Stimulated activated CD4-positive, alpha-beta T cell treated with anti-CD3 and anti-CD28 coated beads, Interleukin-15, amount 100 ng/mL, for 24 hours (primary cell): ENCODE data around the gene AGBL4.

Experiments used
- DNase-seq: peaks from one replicate; pipeline ENCODE4 v3.0.0-alpha.2; 2020

AGBL4 gene

DNA sequence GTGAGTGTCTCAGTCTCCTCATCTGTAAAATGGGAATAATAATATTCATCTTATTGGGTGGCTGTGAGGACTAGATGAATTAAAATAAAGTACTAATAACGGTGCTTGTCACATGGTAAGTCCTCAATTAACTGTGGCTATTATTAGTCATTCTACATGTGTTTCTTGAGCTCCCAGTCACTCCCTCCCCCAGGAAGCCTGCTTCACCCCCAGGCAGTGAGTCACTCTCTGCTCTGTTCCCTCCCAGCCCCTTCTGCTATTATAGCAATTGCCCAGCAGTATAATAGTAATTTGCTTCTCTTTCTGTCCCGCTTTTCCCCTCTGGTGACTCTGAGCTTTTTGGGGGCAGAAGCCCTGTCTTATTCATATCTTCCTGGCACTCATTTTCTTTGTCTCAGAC lies 1349.1 kb downstream of the AGBL4 start:
- DNase-seq = no peak

- DNase-seq = no peak
Observed at GRCh38 chr1:48673332-48674105, 1350.2 kb downstream of the AGBL4 start.

DNA sequence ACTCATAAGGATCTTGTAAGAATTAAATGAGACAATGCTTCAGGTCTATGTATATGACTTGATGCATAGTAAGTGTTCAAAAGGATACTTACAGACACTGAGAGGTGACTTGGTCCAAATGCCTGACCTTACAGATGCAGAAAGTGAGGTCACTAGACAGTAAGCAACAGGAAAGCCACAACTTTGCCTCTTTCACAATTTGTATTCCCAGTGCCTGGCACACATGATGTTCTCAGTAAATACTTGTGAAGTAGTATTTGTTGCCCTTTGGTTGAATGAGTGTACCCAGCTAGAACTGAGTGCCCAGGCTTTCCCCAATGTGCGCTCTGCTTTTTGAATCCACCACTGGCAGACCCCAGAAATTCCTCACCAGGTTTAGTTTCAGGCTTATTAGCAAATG lies 1352.2 kb downstream of the AGBL4 start:
- DNase-seq = no peak

- DNase-seq = no peak
Observed at GRCh38 chr1:48670234-48671020, 1353.3 kb downstream of the AGBL4 start.

DNA sequence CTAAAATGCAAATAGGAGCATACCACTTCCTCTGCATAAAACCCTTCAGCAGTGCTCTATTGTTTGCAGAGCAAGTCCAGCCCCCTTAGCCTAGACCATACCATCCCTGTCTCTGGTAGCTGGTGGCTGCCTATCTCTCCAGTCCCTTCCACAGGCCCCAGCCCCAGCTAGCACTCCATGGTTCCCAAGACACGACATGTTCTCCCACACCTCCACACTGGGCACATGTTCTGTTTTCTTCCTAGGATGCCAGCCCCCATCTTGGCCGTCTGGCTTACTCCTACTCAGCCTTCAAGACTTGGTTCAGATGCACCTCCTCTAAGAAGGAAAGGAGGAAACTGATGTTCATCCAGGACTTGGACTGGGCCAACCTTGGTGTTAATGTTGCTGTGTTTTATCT lies 1355.4 kb downstream of the AGBL4 start:
- no peak for DNase-seq

DNA sequence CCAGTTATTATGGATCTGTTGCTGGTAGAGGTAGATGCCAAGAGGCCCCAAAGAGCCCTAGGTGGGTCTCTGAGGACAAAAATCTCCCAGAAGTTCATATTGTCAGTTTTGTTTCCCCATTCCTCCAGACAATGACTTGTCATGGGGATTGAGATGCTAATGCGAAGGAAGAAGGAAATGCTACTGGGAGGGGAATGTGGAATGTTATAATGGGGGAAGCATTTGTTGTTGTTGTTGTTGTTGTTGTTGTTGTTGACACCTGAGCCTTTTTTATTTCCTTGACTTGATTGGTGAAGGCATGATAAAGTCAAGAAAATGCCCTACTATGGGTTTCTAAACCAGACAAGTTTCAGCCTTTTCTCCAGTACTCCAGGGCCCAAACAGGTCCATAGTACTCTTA lies 1356.0 kb downstream of the AGBL4 start:
- no peak for DNase-seq

- no peak for DNase-seq
Observed at GRCh38 chr1:48665708-48666407, 1357.9 kb downstream of the AGBL4 start.

DNA sequence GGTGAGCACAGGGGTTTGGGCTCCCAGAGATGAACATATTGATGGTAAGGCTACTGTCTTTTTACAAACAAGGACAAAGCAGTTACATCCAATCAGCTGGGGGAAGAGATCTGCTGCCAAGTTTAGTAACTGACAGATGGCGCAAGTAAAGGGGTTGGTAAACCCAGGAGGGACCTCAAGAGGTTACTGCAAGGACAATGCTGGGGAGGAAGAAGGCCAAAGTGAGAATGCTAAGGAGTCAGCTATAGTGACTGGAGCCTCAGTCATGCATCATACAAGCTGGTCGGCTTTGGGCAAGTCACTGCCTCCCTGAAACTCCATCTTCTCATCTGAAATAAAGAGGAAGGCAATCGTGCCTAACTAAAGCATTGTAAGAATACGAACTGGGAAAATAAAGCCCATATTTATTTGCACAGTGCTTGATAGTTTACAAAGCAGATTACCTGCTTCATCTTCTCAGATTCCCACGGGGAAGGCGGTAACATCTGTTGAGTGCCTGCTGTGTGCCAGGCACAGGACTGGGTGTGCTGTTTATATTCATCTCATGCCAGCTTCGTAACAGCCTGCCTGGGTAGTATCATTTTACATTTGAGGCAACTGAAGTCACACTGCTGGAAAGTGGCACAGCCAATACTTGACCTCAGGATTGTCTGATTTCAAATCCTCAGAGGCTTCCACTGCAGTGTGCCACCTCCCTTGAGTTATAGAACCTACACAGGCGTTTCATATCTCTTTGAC lies 1361.9 kb downstream of the AGBL4 start:
- DNase-seq = no peak

GRCh38 chr1:48659801-48660200 lies 1364.0 kb downstream of the AGBL4 start:
- no peak for DNase-seq

DNA sequence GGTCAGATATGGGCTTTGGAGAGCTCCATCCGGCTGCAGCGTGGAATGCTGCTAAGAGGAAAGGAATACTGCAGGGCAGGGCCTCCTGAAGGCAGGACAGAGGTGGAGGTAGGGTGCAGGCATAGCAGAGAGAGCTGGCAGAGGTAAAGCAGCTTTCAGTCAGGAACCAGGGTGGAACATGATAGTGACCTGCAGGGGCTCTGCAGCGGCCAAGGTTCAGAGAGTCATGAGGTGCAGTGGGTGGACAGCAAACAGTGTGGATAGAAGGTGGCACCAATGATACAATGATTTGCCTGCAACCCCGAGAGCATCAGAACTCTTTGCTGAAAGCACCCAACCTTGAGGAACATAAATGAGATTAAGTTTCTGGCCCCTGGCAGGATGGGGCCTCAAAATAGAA lies 1366.3 kb downstream of the AGBL4 start:
- no peak for DNase-seq

DNA sequence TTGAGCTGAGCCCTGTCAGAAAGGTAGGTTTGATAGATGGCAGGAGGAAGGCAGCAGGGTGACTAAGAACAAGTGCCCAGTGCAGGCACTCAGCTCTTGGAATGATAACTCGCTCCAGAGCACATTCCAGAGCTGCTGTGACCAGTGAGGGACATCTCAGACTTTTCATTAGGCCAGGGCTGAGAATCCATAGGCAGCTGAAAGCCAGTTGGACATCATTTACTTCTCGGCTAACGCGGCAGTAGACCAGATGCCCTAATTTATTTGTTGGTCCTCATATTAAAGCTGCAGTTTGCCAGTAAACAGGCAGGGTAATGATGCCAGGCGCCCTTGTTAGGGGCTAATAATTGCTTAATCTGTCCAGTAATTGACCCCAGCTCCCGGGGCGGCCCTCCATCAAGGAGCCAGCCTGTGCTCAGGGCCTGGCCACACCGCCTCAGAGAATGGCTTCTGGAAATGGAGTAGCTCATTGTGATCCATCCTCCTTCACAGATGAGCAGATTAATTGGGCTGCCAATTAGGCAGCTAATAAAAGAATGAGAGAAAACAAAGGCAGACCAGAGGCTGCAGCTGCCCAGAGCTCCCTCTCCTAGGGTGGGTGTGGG lies 1369.0 kb downstream of the AGBL4 start:
- no peak for DNase-seq

GRCh38 chr1:48652334-48652733 lies 1371.4 kb downstream of the AGBL4 start:
- no peak for DNase-seq

DNA sequence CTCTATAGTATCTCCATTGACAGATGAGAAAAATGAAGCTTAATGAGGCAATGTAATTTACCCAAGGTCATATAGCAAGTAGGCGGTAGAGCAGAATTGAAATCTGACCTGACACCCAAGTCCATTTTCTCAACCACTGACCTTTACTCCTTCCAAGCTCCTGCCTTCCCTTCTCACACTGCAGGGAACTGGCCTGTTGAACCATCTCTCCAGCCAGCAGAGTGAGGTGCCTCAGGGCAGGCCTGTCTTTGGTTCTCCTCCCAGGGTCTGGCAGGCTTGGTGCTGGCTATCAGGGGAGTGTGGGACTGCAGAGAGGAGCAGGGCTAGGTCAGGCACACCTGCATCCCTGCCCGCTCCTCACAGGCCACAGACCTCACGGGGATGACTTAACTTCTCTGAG lies 1373.9 kb downstream of the AGBL4 start:
- no peak for DNase-seq

DNA sequence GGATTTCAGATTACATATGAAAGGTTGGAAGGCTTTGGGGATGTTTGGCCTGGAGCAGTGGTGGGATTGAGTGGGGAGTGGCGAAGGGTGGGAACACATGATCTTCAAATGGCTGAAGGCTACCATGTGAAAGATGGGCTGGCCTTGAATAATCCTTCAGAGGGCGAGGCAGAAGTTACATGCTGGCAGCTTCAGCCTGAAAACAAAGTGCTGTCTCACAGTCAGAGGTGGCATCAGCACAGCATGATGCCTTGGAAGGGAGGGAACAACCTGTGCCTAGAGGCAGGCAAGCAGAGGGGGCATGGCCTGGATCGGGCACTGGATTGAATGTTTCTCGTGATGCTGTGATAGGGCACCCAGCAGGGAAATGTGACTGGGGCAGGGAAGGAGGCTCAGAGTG lies 1377.9 kb downstream of the AGBL4 start:
- DNase-seq = no peak

GRCh38 chr1:48644905-48645605 lies 1378.7 kb downstream of the AGBL4 start:
- DNase-seq = no peak

GRCh38 chr1:48644190-48644900 lies 1379.4 kb downstream of the AGBL4 start:
- DNase-seq = no peak

DNA sequence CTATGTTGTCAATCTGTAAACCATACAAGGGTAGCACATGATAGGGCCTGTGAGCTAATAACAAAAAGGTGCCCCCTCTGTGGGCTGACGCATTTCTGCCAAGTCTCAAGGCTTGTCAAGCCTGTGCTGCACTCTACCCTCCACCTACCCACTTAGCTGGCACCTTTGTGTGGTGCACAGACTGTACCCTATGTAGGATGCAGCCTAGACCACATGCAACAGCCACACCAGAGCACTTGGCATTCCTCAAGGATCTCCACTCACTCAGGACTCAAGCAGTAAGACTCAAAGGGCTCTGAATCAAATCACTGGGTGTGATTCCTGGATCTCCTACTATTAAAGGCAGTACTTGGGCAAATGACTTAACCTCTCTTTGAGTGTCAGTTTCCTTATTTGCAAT lies 1380.6 kb downstream of the AGBL4 start:
- DNase-seq = no peak

DNA sequence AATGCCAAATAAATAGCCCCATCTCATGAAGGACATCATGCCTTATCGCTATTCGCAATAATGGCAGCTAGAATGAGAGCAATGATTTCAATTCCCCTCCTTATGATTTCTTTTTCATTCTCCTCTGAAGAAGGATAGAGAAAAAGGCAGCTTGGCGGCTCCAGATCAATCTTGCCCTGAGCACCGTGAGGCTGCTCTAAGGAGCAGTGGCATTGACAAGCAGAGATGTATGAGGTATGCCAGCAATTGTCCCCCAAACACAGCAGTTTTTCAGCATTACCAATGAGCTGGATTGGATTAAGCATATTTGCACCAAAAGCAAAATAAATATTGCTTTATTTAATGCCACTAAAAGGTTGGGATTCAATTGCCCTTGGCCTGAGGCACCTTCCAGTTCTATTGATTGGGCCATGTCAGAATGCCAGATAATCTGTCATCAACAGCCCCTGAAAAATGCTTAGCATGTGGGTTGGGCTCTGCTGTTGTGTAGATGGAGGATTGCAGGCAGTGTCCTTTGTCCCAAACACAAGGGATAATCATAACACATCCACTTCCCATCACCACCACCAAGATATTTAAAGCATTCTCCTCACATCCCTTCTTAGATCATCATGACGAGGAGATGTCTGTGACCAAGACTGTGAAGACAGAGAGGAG lies 1382.8 kb downstream of the AGBL4 start:
- no peak for DNase-seq

- DNase-seq = no peak
Observed at GRCh38 chr1:48629867-48630266, 1393.9 kb downstream of the AGBL4 start.

DNA sequence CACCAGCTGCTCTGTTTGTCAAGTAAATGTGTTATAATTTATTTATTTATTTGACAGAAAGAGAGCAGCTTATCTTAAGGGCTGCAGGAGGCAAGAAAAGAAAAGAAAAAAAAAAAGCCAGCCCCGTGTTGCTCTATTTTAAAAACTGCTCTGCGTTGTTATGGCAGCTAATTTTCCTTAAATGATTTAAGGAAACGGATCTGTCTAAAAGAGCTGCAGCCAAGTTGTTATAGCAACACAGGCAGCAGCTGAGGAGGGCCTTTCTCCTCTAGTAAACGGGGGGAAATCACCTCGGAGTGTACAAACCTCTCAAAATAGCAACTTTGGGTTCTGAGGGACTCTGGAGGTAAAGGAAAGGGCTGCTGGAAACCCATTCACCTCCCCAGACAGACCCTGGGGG lies 1396.3 kb downstream of the AGBL4 start:
- DNase-seq = no peak

GRCh38 chr1:48619539-48619938 lies 1404.2 kb downstream of the AGBL4 start:
- DNase-seq = no peak
